HG03175 (cell line): ENCODE measurements around the gene NKAIN2.

ENCODE experiments used
- ATAC-seq: cut with Tn5 transposase; IDR thresholded peaks from one replicate; pipeline ENCODE4 v1.9.1; 2021; ENCODE audit warnings: mild to moderate bottlenecking, moderate library complexity; ENCODE audit not compliant: unreplicated experiment

The NKAIN2 gene

GRCh38 chr6:124792386-124792785, 988.7 kb downstream of the NKAIN2 start:
- ATAC-seq = no peak

GRCh38 chr6:124793398-124793797, 989.7 kb downstream of the NKAIN2 start:
- ATAC-seq = no peak

GRCh38 chr6:124795643-124796463, 992.2 kb downstream of the NKAIN2 start:
- ATAC-seq = no peak

GRCh38 chr6:124796464-124796970, 992.9 kb downstream of the NKAIN2 start:
- ATAC-seq = no peak

- no peak for ATAC-seq
Measured at GRCh38 chr6:124797224-124797623, 993.6 kb downstream of the NKAIN2 start.

- no peak for ATAC-seq
Measured at GRCh38 chr6:124798942-124799496, 995.4 kb downstream of the NKAIN2 start.

- no peak for ATAC-seq
Measured at GRCh38 chr6:124799638-124800037, 996.0 kb downstream of the NKAIN2 start.

GRCh38 chr6:124800222-124800621, 996.6 kb downstream of the NKAIN2 start:
- no peak for ATAC-seq

GRCh38 chr6:124812067-124812466, 1008.4 kb downstream of the NKAIN2 start:
- ATAC-seq = no peak

- ATAC-seq = no peak
Measured at GRCh38 chr6:124819346-124819745, 1015.7 kb downstream of the NKAIN2 start.

- no peak for ATAC-seq
Measured at GRCh38 chr6:124822204-124822613, 1018.5 kb downstream of the NKAIN2 start.

- no peak for ATAC-seq
Measured at GRCh38 chr6:124822721-124823120, 1019.1 kb downstream of the NKAIN2 start.

GRCh38 chr6:124823240-124824111, 1019.8 kb downstream of the NKAIN2 start:
- ATAC-seq = no peak

- ATAC-seq = no peak
Measured at GRCh38 chr6:124825564-124825963, 1021.9 kb downstream of the NKAIN2 start.

- ATAC-seq = no peak
Measured at GRCh38 chr6:124829822-124830221, 1026.2 kb downstream of the NKAIN2 start.

- no peak for ATAC-seq
Measured at GRCh38 chr6:124830506-124830905, 1026.8 kb downstream of the NKAIN2 start.

GRCh38 chr6:124854338-124854922, 1050.8 kb downstream of the NKAIN2 start:
- no peak for ATAC-seq

- ATAC-seq = no peak
Measured at GRCh38 chr6:124857746-124858145, 1054.1 kb downstream of the NKAIN2 start.

GRCh38 chr6:124858564-124858963, 1054.9 kb downstream of the NKAIN2 start:
- ATAC-seq = no peak

- no peak for ATAC-seq
Measured at GRCh38 chr6:124859366-124859765, 1055.7 kb downstream of the NKAIN2 start.

GRCh38 chr6:124866040-124866439, 1062.4 kb downstream of the NKAIN2 start:
- ATAC-seq = no peak
